AG09319 (cell line): ENCODE measurements around the gene DPH2.

ENCODE experiments used
- DNase-seq: peaks from one replicate; pipeline ENCODE4 v3.0.0-alpha.2; 2010; ENCODE audit warnings: low read depth; ENCODE audit errors: extremely low read depth
- TF ChIP-seq, protein P1 (sequence below): IDR thresholded peaks from 2 replicates; pipeline ENCODE4 v1.5.1; 2011; ENCODE audit warnings: low read depth, mild to moderate bottlenecking, inconsistent platforms, low read length, moderate library complexity

The DPH2 gene

DNA sequence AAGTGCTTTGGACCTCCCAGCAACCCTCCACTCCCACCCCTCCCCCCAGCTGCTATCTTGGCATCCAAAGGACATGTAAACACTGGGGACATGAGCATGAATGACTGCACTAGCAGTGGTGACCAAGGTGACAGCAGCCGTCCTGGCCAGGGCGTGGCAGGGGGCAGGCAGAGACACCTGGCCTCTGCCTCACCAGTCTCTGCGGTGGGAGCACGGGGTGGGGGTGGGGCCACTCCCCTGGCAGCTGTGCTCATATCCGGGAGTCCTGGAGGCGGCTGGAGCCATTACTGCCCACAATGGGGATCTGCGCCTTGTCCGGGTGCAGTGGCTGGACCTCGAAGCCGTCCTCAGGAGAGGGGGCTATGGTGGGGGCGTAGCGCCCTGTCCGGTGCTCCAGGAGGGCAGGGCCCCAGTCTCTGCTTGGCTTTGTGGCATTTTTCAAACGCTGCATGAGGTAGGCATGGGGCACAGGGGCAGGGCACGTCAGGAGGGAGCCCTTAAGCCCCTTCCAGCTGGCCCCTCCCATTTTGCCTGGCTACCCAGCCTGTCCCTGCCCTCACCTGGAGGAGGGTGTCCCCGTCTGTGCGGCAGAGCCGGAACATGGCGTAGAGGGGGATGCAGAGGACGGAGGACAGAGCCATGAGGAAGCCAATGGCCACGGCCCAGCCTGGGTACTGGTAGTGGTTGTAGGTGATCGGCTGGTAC is 27.6 kb downstream of the DPH2 start:
- no peak for DNase-seq

DNA sequence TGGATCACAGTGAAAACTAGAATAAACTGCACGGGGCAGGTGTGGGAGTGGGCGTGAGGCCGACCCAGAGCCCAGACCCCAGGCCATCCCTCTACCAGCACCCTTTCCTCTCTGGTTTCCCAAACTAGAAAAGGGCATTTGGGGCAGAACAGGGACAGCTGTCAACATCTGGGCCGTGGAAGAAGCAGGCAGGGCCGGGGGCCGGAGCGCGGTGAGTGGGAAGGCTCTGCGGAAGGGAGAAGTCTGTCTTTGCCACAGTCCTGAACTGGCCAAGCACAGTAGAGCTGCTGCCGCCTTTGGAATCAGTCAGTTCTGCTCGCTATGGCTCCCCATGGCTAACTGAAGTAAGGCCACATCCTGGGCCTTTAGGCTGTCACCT is 28.2 kb downstream of the DPH2 start:
- DNase-seq = no peak
- TF ChIP-seq, protein P1, sequence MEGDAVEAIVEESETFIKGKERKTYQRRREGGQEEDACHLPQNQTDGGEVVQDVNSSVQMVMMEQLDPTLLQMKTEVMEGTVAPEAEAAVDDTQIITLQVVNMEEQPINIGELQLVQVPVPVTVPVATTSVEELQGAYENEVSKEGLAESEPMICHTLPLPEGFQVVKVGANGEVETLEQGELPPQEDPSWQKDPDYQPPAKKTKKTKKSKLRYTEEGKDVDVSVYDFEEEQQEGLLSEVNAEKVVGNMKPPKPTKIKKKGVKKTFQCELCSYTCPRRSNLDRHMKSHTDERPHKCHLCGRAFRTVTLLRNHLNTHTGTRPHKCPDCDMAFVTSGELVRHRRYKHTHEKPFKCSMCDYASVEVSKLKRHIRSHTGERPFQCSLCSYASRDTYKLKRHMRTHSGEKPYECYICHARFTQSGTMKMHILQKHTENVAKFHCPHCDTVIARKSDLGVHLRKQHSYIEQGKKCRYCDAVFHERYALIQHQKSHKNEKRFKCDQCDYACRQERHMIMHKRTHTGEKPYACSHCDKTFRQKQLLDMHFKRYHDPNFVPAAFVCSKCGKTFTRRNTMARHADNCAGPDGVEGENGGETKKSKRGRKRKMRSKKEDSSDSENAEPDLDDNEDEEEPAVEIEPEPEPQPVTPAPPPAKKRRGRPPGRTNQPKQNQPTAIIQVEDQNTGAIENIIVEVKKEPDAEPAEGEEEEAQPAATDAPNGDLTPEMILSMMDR = no peak

More for the DNA sequence above, 27.6 kb downstream of the DPH2 start:
- TF ChIP-seq, protein P1 = no peak

DNA sequence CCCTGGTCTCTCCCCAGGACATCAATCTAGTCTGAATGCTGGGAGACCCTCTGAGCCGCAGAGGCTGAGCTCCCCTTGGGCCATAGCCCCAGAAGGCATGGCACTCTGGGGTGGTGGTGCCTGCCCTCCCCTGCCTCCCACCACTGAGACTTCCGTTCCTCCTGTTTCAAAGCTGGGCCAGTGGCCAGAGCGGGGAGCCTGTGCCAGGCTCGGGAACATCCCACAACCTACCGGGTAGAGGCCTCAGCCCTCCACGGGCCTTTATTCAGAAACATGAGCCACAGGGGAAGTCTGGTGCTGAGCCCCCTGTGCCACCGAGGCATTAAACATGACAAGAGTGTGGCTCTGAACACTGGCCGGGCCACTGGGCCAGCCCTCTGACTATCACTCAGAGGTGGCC is 29.6 kb downstream of the DPH2 start:
- DNase-seq = no peak
- TF ChIP-seq, protein P1 = no peak

DNA sequence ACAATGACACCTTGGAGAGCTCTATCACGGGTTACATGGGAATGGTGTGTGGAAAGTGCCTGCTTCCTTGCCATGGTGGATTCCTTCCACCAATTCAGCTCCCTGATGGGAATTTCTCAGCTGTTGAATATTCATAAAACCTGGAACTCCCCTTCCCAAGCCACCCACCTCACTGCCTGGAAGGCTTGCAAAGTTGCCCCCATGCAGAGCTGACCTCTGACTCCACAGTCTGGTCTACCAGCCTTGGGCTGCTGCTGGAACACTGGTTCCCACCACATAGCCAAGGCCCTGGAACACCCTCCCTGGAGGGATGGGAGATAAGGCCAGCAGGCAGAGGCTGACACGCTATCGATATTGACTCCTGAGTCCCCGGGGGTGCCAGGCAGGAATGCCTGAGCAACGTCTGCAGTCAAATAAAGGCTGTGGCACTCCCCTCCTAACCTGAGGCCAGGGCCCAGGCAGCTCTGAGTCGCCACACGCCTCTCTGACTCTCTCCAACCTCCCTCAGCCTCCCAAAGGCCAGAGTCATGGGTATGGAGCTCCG is 30.4 kb downstream of the DPH2 start:
- no peak for DNase-seq
- TF ChIP-seq, protein P1 = no peak

DNA sequence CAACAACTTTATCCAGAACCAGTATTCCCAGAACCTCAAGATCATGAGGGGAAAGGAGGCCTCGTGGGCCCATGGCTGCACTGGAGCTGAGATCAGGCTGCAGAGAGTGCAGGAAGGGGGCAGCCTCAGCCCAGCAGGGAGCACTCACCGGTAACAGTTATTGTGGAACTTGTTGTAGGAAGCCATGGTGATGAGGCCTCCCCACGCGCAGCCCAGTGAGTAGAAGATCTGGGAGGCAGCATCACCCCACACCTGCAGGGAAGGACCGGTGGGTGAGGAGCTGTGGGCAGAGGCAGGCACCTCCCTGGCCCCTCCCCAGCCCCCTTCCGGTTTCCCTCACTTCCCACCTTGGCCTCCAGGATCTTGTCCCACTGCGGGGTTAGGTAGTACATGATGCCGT is 32.4 kb downstream of the DPH2 start:
- TF ChIP-seq, protein P1 = no peak
- no peak for DNase-seq

DNA sequence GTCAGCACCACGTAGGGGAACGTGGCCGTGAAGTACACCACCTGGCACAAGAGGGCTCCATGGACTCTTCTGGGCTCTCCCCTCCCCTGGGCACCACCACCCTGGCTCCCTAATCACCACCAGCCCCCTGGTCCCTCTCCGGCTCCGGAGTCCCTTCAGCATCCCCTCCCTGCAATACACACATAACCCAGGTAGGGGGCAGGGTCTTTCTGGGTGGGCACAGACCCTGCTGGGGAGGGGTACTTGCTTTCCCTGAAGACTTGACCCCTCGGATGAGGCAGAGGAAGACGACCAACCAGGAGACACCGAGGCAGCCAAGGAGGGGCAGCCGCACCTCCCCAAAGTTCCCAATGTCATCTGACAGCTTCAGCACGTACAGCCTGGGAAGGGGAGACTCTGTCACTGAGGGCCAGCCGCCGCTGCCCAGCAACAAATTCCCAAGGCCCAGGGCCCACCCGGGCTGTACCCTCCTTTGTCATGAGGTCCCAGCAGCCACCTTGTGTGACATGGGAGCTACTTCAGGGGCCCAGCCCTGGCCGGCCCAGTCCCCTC is 32.9 kb downstream of the DPH2 start:
- no peak for DNase-seq
- TF ChIP-seq, protein P1 = peak; percentile 1; the same call in 1 of the 2 replicates

DNA sequence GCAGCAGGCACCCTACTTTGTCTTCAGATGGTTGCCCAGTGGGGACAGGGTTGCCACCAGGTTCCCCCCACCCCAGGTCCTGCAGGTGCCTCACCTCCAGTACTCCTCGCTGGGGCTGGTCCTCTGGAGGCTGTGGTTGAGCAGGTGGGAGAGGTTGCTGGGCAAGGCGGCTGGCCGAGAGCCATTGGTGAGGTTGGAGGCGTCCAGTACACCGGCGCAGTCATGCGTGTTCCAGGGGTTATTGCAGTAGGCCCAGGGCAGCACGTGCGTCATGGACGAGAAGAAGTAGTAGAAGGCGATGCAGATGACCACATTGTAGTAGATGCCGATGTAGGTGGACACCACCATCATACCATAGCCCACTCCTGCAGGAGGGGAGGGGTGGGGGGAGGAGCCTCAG is 38.4 kb downstream of the DPH2 start:
- TF ChIP-seq, protein P1 = no peak
- no peak for DNase-seq
